KBM-7 (cell line): ENCODE results near the gene ZNF594.
"Not testable (repeated sequence)": the region's sequence is repeated elsewhere in the genome, so short reads cannot be mapped to it uniquely, and the experiment has no call there.

Source experiments
- DNase-seq: peaks from one replicate; pipeline ENCODE4 v3.0.0-alpha.2; 2015
- in situ Hi-C: fragments of 300-500 bp; cut with MboI; formaldehyde crosslinking; loops from 2 replicates; pipeline ENCODE4 v1.14.3; 2020; ENCODE audit warnings: low sequenced_read_pairs, low pct_unique_long_range_greater_than_20kb, mixed read lengths

Gene ZNF594

DNA sequence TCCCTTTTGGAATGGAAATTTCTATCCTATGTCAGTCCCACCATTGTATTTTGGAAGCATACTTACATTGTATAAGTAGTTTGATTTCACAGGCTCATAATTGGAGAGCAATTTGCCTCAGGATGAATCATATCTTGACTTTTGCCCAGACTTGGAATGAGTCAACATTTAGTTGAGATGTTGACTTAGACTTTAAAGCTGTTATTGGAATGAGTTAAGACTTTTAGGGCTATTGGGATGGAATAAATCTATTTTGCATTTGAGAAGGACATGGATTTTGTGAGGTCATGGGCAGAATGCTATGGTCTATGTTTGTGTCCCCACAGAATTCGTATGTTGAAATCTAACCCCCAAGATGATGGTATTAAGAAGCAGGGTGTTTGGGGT, 12.2 kb upstream of the ZNF594 start:
- no peak for DNase-seq
- in situ Hi-C loops: no loop called here

DNA sequence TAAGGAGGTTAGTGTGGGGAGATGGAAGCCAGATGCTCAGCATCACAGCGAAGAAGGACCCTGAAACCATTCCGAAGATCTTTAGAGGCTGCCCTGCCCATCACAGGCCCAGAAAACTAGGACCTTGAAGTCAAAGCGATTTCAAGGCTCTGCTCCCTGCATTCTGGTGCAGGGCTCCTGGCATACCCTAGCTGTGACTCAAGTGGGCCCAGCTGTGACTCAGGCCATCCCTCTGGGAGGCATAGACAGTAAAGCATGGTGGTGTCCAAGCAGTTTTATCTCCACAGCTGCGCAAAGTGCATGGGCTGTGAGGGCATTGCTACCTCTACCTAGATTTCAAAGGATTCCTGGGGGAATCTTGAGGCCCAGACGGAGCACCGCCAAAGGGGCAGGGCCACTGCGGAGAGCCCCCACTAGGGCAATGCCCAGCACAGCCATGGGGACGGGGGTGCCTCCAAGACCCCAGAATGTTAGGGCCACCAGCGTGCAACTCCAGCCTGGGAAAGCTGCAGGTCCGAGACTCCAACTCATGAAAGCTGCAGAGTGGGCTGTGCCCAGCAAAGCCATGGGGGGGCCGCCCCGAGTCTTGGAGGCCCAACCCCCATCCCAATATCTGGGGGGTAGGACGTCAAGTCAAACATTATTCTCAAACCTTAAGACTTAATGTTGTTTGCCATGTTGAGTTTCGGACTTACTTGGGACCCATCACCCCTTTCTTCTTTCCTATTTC, 11.7 kb upstream of the ZNF594 start:
- in situ Hi-C loops: no loop called here
- DNase-seq: no peak

DNA sequence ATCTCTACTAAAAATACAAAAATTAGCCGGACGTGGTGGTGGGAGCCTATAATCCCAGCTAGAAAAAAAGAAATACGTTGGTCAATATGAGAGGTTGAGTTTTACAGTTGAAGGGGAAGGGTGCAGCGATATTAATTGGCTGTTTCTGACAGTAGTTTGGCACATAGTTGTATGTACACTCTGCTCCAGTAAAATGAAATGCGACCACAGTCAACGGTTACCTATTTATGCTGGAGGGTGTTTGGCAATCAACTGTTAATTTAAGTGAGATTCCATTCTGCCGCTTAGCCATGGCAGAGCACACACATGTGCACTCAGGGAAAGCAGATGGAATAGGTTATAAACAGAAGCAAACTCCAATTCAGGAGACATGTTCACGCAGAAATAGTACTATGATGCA, 9.3 kb upstream of the ZNF594 start:
- DNase-seq: no peak
- in situ Hi-C loops: no loop called here

DNA sequence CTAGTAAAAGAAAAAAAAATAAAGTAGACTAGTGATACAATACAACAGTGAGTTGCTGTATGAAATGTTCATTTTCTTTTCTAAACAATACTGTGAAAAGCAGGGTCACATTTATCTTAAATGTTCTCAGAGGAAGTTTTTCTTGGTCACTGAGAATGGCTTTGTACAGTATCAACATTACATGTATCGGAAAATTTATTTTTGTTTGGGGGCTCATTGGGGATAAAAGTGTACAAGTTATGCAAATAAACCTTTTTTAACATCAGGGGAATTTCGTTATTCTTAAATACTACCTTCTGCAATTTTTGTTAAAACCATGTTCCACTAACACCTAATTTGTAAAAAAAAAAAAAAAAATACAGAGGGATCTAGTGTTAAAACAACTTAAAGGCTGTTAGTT, 8.7 kb upstream of the ZNF594 start:
- in situ Hi-C loops: no loop called here
- DNase-seq: no peak

DNA sequence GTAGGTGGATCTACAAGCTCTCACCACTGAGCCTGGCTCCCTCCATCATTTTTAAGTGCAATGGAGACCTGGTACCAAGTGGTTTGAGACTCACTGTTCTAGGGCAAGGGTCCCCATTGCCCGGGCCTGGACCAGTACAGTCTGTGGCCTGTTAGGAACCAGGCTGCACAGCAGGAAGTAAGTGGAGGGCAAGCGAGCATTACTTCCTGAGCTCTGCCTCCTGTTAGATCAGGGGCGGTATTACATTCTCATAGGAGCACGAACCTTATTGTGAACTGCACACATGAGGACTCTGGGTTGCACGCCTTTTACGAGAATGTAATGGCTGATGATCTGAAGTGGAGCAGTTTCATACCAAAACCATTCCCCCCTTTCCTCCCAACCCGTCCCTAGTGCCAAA, 6.8 kb upstream of the ZNF594 start:
- in situ Hi-C loops: no loop called here
- DNase-seq: no peak

DNA sequence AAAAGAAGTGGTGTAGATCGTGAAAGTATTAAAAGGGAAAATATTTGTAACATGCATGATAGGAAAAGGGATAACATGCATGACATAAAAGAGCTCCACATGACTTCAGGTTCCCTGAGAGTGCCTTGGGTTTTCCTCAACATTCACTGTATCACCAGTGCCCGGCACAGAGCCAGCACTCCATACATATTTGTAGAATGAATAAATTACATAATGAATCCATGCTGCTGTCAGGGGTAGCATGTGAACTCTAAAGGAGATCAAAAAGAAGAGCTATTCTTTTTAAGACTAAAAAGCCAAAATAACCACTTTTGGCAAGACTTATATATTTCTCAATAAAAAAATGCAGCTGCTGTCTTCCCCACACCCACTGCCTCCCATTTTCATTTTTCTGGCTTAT, 2.7 kb upstream of the ZNF594 start:
- no peak for DNase-seq
- in situ Hi-C loops: no loop called here

DNA sequence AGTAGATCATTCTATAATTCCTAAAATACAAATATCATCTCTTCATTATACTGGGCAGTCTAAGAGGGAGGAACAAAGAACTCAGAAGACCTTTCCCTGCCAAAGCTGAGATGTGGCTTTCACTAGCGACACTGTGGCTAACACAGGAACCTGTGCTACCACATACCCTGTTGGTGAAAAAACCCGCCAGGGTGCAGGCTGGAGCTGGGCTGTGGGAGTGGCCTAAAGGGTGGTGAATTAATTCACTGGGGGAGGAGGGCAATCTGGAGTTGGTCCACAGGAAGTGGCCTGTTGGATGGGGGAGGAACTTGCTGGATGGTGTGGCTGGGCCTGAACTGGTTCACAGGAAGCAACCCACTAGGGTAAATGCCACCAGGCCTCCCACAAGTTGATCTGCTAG, 7.4 kb downstream of the ZNF594 start:
- no peak for DNase-seq
- in situ Hi-C loops: no loop called here

DNA sequence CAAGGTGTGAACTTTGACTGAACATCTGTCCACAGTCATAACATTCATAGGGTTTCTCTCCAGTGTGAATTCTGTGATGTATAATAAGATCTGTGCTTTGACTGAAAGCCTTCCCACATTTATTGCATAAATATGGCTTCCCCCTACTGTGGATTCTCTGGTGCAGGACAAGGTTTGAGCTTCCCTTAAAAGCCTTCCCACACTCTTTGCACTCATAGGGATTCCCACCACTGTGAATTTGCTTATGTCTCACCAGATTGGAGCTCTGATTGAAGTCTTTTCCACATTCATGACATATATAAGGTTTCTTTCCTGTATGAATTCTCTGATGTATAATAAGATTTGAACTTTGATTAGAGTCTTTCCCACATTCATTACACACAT, 8.3 kb downstream of the ZNF594 start:
- DNase-seq: no peak
- in situ Hi-C loops: no loop called here

DNA sequence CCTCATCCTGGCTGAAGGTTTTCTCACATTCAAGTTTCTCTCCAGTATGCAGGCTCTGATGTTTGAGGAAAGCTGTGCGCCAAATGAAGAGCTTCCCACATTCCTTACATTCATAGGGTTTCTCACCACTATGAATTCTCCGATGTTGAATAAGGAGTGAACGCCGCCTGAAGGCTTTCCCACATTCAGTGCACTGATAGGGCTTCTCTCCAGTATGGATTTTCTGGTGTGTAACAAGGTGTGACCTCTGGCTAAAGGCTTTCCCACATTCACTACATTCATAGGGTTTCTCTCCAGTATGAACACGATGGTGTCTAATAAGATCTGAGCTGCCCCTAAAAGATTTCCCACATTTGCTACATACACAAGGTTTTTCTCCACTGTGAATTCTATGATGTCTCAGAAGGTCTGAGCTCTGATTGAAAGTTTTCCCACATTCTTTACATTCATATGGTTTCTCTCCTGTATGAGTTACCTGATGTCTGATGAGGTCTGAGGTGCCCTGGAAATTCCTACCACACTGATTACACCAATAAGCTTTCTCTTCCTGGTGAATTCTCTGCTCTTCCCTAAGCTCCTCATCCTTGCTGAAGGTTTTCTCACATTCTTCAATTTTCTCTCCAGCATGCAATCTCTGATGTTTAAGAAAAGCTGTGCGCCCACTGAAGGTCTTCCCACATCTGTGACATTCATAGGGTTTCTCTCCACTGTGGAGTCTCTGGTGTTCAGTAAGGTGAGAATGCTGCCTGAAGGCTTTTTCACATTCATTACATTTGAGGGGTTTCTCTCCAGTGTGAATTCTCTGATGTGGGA, 8.9 kb downstream of the ZNF594 start:
- no peak for DNase-seq
- in situ Hi-C loops: no loop called here

DNA sequence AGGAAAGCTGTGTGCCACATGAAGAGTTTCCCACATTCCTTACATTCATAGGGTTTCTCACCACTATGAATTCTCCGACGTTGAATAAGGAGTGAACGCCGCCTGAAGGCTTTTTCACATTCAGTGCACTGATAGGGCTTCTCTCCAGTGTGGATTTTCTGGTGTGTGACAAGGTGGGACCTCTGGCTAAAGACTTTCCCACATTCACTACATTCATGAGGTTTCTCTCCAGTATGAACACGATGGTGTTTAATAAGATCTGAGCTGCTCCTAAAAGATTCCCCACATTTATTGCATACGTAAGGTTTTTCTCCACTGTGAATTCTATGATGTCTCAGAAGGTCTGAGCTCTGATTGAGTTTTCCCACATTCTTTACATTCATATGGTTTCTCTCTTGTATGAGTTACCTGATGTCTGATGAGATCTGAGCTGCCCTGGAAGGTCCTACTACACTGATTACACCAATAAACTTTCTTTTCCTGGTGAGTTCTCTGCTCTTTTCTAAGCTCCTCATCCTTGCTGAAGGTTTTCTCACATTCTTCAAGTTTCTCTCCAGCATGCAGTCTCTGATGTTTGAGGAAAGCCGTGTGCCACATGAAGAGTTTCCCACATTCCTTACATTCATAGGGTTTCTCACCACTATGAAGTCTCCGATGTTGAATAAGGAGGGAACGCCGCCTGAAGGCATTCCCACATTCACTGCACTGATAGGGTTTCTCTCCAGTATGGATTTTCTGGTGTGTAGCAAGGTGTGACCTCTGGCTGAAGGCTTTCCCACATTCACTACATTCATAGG, 10.0 kb downstream of the ZNF594 start:
- DNase-seq: peak; percentile 12
- in situ Hi-C loops: no loop called here

DNA sequence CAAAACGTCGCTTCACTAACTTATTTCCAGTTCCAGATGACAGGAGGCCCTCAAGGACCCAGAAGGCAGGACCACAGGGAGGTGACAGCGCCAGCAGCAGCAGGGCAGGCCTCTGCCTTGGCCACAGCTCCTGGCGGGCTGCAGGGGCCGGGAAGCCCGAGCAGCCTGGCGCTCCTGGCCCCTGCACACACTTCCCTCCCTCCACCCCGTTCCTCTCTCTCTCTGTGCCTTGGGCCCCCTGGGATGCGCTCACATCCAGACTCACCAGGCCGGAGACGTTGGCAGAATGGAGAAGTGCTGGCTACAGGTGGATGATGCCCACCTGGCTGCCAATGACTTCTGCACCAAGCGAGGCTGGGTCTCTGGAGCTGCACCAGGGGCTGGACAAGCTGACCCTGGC, 12.7 kb downstream of the ZNF594 start:
- in situ Hi-C loops: no loop called here
- no peak for DNase-seq

DNA sequence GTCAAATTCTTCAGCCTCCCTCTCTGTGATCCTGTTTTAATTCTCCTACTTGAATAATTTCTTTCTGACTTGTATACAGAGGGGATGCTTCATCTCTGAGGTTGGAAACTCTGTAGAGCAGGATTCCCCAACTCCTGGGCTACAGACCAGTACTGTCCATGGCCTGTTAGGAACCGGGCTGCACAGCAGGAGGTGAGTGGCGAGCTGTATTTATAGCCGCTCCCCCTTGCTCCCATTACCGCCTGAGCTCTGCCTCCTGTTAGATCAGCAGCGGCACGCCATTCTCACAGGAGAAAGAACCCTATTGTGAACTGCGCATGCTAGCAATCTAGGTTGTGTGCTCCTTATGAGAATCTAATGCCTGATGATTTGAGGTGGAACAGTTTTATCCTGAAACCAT, 16.6 kb downstream of the ZNF594 start:
- in situ Hi-C loops, DNase-seq: not testable (repeated sequence)

DNA sequence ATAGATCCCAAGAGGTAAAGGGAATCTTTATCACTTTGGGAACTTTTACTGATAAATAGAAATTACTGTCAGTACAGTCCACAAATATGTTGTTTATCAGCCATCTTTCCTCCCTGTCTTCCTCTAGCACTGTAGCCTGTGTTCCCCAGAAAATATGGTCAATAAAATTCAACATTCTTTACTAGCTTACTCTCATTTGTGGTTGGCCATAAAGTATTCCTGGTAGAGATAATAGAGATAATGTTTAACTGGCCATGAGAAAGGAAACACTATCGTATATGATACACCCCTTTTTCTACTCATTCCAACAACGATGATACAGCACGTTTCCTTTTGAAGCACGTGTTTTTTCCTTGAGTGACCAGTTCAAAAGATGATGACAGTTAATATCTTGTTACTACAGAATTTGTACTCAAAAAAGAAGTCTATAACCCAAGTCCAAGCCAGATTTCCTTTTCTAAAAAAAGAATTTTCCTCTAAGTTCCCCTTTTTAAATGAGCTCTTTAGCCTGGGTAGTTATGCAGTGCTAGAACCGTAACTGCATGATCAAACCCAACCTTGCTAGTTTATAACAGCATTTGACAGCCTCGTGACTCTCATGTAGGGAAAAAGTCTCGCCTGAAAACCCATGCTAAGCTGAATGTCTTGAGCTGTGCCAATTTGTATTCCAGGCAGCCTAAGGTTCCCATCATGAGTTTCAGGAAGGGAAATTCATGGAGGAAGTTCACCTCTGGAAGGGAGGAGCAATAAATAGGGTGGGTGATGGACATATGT, 25.7 kb downstream of the ZNF594 start:
- peak; percentile 71 for DNase-seq
- in situ Hi-C loops: not testable (repeated sequence)

DNA sequence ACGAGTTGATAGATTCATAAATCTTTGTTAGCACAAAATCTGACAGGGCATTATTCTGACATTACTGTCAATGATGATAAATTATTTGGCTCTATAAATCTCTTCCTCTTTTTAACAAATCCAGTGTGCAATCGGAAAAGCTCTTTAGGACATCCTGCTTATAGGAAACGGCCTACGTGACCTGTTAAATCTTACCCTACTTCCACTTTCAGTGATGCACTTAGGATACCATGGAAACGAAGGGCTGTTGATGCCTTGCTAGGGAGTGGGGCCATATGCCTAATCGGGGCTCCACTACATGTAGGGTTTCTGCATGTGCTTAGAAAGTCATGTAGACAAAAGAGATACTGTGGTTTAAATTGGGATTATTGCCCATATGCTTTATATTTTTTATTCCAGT, 27.2 kb downstream of the ZNF594 start:
- peak; percentile 59 for DNase-seq
- in situ Hi-C loops: no loop called here

DNA sequence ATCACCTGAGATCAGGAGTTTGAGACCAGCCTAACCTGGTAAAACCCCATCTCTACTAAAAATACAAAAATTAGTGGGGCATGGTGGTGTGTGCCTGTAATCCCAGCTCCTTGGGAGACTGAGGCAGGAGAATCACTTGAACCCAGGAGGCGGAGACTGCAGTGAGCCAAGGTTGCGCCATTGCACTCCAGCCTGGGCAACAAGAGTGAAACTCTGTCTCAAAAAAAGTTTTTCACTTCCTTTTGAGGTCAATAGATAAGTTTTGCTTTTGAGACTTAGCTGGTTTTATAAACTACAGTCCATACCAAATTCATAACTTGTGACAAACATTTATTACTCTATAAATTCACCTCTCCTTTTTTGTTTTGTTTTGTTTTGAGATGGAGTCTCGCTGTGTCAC, 29.9 kb downstream of the ZNF594 start:
- in situ Hi-C loops, DNase-seq: not testable (repeated sequence)

DNA sequence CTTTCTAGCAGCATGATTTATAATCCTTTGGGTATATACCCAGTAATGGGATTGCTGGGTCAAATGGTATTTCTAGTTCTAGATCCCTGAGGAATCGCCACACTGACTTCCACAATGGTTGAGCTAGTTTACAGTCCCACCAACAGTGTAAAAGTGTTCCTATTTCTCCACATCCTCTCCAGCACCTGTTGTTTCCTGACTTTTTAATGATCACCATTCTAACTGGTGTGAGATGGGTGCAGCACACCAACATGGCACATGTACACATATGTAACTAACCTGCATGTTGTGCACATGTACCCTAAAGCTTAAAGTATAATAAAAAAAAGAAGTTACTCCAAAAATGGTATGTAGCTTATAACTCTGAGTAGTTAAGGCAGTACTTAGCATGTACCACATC, 31.0 kb downstream of the ZNF594 start:
- in situ Hi-C loops, DNase-seq: not testable (repeated sequence)

DNA sequence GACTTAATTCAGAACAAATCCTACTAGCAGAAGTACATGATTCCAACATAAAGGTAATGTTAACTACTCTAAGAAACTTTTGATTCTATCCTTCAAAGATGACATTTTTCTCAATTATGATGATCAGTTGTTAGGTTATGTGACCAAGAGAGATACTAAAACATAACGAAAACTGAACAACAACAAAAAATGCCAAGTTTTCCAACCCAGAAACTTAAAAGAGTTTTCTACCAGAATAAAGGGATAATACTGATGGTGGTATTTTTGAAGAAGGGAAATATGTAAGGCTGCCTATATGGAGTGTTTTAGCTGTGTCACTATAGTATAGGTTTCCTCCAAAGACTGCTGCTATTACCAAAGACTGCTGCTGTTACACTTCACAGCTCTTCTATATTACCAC, 45.5 kb downstream of the ZNF594 start:
- in situ Hi-C loops: not testable (repeated sequence)

DNA sequence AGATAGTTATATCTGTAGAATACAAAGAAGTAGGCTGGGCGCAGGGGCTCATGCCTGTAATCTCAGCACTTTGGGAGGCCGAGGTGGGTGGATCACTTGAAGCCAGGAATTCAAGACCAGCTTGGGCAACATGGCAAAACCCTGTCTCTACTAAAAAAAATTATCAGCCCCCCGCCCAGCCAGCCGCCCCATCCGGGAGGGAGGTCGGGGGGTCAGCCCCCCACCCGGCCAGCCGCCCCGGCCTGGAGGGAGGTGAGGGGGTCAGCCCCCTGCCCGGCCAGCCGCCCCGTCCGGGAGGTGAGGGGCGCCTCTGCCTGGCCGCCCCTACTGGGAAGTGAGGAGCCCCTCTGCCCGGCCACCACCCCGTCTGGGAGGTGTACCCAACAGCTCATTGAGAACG, 48.8 kb downstream of the ZNF594 start:
- DNase-seq, in situ Hi-C loops: not testable (repeated sequence)

More for the DNA sequence above, 45.5 kb downstream of the ZNF594 start:
- DNase-seq: not testable (repeated sequence)

DNA sequence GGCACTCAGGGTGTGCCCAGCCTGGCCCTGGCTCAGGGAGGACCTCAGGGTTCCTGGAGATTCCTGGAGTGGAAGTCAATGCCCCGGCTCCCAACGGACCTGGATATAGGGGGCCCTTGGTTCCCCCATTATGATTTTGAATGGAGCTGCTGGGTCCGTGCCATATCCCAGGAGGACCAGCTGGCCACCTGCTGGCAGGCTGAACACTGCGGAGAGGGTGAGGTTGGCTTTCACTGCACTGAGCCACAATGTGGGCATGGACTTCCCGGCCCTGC, 52.3 kb downstream of the ZNF594 start:
- in situ Hi-C loops: no loop called here
- DNase-seq: no peak
